ENCODE data around the gene PNMA8A. TPM values are rescaled to one million over a fixed set of nuclear protein-coding genes. Genes with fewer than 3 reads are reported as not detected.

PNMA8A gene
- total RNA-seq, 1 experiment from 2014 or later = not detected

GRCh38 chr19:46489445-46490272 lies 18.3 kb upstream of the PNMA8A start:
- H3K79me2 ChIP-seq (ENCODE audit: low read depth) = no peaks in the 10 kb centered on the region
- no peak overlapping the region for H3K4me2 ChIP-seq
- no TSS peak for BruUV-seq (replicated peaks)
- no peak for TF ChIP-seq CTCF (conservative IDR thresholded peaks at IDR 0.05)
- TF ChIP-seq EZH2 (IDR thresholded peaks at IDR 0.05; ENCODE audit: low read depth) = no peak
- no peak overlapping the region for H2AFZ ChIP-seq
- no peak overlapping the region for H3K4me3 ChIP-seq
- peaks cover 85% of the 10 kb centered on the region for H3K27me3 ChIP-seq (ENCODE audit: insufficient read depth, low read depth)
- H3K9me2 ChIP-seq (ENCODE audit: insufficient read depth) = no peaks in the 10 kb centered on the region
- no peaks in the 10 kb centered on the region; the same call in 1 of the 2 replicates for H4K20me1 ChIP-seq (ENCODE audit: insufficient read depth)
- POLR2A ChIA-PET (ENCODE audit: unreplicated experiment) = no interaction called here
- DNase-seq = no peak
- no peaks in the 10 kb centered on the region for H3K4me1 ChIP-seq (replicated peaks; ENCODE audit: insufficient read depth)
- H3F3A ChIP-seq (ENCODE audit: insufficient read depth, low read depth) = no peaks in the 10 kb centered on the region
- no peaks in the 10 kb centered on the region for H3K9me3 ChIP-seq (ENCODE audit: insufficient read depth, low read depth)
- CTCF ChIA-PET = no interaction called here
- H3K36me3 ChIP-seq (ENCODE audit: low read depth) = no peaks in the 10 kb centered on the region
- no peak overlapping the region for H3K27ac ChIP-seq
- intact Hi-C loops (cut with micrococcal nuclease; ENCODE audit: unreplicated experiment) = loop anchor here (2.0 kb wide), 1 partner anchor 95 kb away; no protein-coding TSS in a partner anchor

- H3K27ac ChIP-seq = no peak overlapping the region
- ChIA-PET CTCF (no interaction called here), POLR2A (ENCODE audit: unreplicated experiment) (no interaction called here)
- H3K27me3 ChIP-seq (ENCODE audit: insufficient read depth, low read depth) = peaks cover 86% of the 10 kb centered on the region
- H3K4me2 ChIP-seq = no peak overlapping the region
- no peaks in the 10 kb centered on the region for H3K36me3 ChIP-seq (ENCODE audit: low read depth)
- no peak overlapping the region for H2AFZ ChIP-seq
- no peaks in the 10 kb centered on the region; the same call in 1 of the 2 replicates for H4K20me1 ChIP-seq (ENCODE audit: insufficient read depth)
- H3F3A ChIP-seq (ENCODE audit: insufficient read depth, low read depth) = no peaks in the 10 kb centered on the region
- H3K9me3 ChIP-seq (ENCODE audit: insufficient read depth, low read depth) = no peaks in the 10 kb centered on the region
- TF ChIP-seq EZH2 (IDR thresholded peaks at IDR 0.05; ENCODE audit: low read depth) = no peak
- TF ChIP-seq CTCF (conservative IDR thresholded peaks at IDR 0.05) = no peak
- H3K9me2 ChIP-seq (ENCODE audit: insufficient read depth) = no peaks in the 10 kb centered on the region
- no peaks in the 10 kb centered on the region for H3K79me2 ChIP-seq (ENCODE audit: low read depth)
- no peak overlapping the region for H3K4me3 ChIP-seq
- BruUV-seq (replicated peaks) = no TSS peak
- no peaks in the 10 kb centered on the region for H3K4me1 ChIP-seq (replicated peaks; ENCODE audit: insufficient read depth)
- intact Hi-C loops (cut with micrococcal nuclease; ENCODE audit: unreplicated experiment) = loop anchor here (2.0 kb wide), 1 partner anchor 94 kb away; no protein-coding TSS in a partner anchor
- DNase-seq = no peak
Observed at GRCh38 chr19:46488551-46488950, 17.2 kb upstream of the PNMA8A start.

- POLR2A ChIA-PET (ENCODE audit: unreplicated experiment) = no interaction called here
- H2AFZ ChIP-seq = no peak overlapping the region
- peak; percentile 38 to 76 for DNase-seq
Observed at GRCh38 chr19:46487802-46488445, 16.6 kb upstream of the PNMA8A start.

More at GRCh38 chr19:46487802-46488445, 16.6 kb upstream of the PNMA8A start:
- intact Hi-C loops (cut with micrococcal nuclease; ENCODE audit: unreplicated experiment) = loop anchor here (1.0 to 2.0 kb wide), 3 partner anchors 86 to 206 kb away; no protein-coding TSS in a partner anchor
- Histone ChIP-seq H3K9me3 (ENCODE audit: insufficient read depth, low read depth) (no peaks in the 10 kb centered on the region), H4K20me1 (ENCODE audit: insufficient read depth) (no peaks in the 10 kb centered on the region; the same call in 1 of the 2 replicates), H3K27me3 (ENCODE audit: insufficient read depth, low read depth) (peaks cover 92% of the 10 kb centered on the region), H3F3A (ENCODE audit: insufficient read depth, low read depth) (no peaks in the 10 kb centered on the region), H3K4me2 (peak overlapping the region; percentile 26; the same call in 1 of the 2 replicates), H3K4me3 (no peak overlapping the region), H3K36me3 (ENCODE audit: low read depth) (no peaks in the 10 kb centered on the region), H3K9me2 (ENCODE audit: insufficient read depth) (no peaks in the 10 kb centered on the region), H3K4me1 (replicated peaks; ENCODE audit: insufficient read depth) (no peaks in the 10 kb centered on the region), H3K79me2 (ENCODE audit: low read depth) (no peaks in the 10 kb centered on the region), H3K27ac (no peak overlapping the region)
- CTCF ChIA-PET = interaction anchor here (0.7 kb wide), 1 partner anchor 85 kb away, joined by 4 read pairs; no protein-coding TSS in a partner anchor
- BruUV-seq (replicated peaks) = no TSS peak
- peak; percentile 97 for TF ChIP-seq CTCF (conservative IDR thresholded peaks at IDR 0.05)
- no peak for TF ChIP-seq EZH2 (IDR thresholded peaks at IDR 0.05; ENCODE audit: low read depth)

Measured in PC-9 (cell line).